CD4-positive, alpha-beta T cell treated with Interleukin-17A for 1 hour (primary cell): ENCODE data around the gene PCDHGC5.

Experiments used
- DNase-seq: peaks from one replicate; pipeline ENCODE4 v3.0.0-alpha.2; 2020

Gene PCDHGC5

DNA sequence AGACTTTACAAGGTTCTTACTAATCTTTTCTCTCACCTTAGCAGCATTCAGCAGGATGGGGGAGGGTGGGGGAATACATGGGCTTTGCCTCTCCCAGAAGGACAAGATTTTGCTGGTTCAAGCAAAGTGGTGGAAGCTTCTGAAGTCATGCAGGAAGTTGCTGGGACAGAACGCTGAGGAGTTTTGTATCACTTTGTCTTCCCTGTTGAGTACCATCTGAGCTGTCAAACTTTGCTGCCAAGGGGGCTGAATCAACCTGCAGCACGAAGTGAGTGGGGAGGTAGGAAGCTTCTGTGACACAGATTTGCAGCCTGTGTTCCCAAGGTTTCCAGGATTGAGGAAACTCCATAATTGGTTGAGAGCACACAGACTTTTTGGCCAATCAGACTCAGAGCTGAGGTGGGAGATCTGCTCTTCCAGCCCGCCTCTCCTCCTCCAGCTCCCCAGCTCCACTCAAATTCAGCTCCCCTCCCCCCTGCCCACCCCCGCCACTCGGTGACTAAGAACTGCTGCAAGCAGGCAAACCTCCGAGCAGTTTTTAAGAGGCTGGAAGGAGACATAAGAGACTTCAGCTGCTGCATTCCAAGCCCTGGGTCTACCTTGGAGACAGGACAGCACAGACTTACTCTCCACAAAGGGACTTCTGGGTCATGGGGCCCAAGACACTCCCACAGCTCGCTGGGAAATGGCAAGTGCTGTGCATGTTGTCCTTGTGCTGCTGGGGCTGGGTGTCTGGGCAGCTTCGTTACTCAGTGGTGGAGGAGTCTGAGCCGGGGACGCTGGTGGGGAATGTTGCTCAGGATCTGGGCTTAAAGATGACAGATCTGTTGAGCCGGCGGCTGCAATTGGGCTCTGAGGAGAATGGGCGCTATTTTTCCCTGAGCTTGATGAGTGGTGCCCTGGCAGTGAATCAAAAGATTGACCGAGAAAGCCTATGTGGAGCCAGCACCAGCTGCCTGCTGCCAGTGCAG lies at the start of gene PCDHGC5:
Gene PCDHGC5, plus strand, starts transcription at position 491 of the 971 bp plus-strand sequence. Its CDS starts 160 bp downstream, at position 651.
- no peak for DNase-seq

DNA sequence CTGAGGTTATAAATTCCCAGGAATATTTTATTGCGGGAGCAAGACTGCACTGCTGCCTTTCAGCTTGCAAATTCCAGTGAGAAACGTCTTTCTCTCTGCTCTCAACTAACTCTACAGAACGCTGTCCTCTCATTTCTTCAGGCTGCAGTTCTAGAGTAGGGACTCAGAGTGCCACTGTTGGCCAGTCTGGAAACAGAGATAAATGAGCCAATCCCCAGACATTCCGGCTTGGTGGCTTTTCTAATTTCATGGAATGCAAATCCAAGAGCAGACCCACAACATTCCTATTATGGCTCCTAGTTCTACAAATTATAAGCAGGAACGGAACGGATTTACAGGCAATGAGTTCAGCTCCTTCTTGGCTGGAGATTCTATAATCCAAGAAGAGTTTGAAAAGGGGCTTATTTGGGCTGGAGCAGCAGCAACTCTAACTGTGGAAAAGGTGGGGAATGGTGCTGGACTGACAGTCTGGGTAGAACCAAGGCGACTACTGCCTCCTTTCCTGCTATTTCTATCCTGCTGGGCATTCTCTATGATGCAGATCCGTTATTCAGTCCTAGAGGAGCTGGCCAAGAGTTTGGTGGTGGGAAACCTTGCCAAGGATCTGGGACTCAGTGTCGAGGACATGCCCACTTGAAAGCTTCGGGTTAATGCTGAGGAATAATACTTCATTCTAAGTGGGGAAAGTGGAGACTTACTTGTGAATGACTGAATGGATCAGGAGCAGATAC lies 49.3 kb upstream of the PCDHGC5 start:
- no peak for DNase-seq

DNA sequence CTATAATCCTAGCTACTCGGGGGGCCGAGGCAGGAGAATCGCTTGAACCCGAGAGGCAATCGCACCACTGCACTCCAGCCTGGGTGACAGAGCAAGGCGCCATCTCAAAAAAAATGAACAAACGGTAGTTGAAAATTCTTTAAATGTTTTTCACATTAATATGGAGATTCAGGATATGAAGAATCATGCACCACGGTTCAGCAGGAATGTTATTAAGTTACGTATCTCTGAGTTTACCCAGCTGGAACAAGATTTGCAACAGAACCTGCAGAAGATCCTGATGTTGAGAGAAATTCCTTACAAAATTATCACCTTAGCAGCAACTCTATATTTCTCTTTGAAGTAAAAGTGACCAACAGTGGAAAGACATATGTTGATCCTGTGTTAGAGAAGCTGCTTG lies 48.5 kb upstream of the PCDHGC5 start:
- DNase-seq, result no peak

DNA sequence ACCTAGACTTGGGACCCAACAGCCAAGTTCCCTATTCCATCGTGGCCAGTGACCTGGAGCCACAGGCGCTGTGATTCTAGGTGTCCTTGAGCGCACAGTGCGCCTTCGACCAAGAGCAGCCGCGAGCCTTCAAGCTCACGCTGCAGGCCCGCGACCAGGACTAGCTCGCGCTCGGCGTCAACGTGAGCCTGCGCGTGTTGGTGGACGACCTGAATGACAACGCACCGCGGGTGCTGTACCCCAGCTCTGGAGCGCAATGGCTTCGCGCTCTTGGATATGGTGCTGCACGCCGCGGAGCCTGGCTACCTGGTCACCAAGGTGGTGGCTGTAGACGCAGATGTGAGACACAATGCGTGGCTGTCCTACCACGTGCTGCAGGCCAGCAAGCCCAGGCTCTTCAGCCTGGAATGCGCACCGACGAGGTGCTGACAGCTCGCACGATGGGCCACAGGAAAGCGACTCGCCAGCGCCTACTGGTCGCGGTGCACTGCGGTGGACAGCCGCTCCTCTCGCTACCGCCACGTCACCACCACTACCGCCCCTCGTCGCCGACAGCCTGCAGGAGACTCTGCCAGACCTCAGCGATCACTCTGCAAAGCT lies 47.2 kb upstream of the PCDHGC5 start:
- DNase-seq, result no peak

DNA sequence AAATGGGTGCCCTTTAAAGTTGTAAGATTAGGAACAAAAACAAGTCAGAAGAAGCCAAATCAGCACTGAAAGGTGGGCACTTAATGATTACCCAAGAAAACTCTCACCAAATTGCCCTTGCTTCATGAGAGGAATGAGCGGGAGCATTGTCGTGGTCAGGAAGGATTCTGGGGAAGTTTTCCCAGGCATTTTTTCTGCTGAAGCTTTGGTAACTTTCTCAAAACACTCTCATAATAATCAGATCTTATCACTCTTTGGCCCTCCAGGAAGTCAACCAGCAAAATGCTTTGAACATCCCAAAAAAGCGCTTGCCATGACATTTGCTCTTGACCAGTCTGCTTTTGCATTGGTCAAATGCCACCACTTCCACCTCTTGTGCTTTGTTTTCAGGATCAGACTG lies 23.5 kb upstream of the PCDHGC5 start:
- DNase-seq, result no peak

DNA sequence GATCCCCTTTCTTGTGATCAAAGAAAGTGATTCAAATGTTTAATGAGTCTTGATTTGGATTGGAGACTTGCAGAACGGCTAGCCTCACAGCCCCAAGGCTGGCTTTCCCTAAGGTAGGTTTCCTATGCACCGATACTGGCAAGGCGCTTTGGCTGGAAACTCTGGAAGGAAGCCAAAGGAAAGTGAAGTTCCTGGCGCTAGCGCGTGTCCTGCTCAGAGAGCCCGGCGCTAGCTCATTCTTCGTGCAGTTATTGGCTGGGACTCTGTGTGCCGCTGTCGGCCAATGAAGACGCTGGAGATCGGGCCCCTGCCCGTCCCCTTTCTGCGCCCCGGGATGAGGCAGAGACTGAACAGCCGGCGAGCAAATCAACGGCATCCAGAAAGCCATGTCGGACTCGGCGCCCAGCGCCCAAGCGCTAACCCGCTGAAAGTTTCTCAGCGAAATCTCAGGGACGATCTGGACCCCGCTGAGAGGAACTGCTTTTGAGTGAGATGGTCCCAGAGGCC lies 13.2 kb upstream of the PCDHGC5 start, which contains the start of gene PCDHGC3:
Gene PCDHGC3, plus strand, starts transcription at position 342 of the 507 bp plus-strand sequence. Its CDS starts 151 bp downstream, at position 493.
- peak; percentile 23 for DNase-seq

DNA sequence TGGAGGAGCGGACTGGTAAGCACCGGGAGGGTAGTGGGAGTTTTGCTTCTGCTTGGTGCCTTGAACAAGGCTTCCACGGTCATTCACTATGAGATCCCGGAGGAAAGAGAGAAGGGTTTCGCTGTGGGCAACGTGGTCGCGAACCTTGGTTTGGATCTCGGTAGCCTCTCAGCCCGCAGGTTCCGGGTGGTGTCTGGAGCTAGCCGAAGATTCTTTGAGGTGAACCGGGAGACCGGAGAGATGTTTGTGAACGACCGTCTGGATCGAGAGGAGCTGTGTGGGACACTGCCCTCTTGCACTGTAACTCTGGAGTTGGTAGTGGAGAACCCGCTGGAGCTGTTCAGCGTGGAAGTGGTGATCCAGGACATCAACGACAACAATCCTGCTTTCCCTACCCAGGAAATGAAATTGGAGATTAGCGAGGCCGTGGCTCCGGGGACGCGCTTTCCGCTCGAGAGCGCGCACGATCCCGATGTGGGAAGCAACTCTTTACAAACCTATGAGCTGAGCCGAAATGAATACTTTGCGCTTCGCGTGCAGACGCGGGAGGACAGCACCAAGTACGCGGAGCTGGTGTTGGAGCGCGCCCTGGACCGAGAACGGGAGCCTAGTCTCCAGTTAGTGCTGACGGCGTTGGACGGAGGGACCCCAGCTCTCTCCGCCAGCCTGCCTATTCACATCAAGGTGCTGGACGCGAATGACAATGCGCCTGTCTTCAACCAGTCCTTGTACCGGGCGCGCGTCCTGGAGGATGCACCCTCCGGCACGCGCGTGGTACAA lies 12.6 kb upstream of the PCDHGC5 start:
- DNase-seq, result no peak

DNA sequence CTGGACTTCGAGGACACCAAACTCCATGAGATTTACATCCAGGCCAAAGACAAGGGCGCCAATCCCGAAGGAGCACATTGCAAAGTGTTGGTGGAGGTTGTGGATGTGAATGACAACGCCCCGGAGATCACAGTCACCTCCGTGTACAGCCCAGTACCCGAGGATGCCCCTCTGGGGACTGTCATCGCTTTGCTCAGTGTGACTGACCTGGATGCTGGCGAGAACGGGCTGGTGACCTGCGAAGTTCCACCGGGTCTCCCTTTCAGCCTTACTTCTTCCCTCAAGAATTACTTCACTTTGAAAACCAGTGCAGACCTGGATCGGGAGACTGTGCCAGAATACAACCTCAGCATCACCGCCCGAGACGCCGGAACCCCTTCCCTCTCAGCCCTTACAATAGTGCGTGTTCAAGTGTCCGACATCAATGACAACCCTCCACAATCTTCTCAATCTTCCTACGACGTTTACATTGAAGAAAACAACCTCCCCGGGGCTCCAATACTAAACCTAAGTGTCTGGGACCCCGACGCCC lies 11.8 kb upstream of the PCDHGC5 start:
- DNase-seq, result no peak

DNA sequence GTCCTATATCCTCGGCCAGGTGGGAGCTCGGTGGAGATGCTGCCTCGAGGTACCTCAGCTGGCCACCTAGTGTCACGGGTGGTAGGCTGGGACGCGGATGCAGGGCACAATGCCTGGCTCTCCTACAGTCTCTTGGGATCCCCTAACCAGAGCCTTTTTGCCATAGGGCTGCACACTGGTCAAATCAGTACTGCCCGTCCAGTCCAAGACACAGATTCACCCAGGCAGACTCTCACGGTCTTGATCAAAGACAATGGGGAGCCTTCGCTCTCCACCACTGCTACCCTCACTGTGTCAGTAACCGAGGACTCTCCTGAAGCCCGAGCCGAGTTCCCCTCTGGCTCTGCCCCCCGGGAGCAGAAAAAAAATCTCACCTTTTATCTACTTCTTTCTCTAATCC lies 11.1 kb upstream of the PCDHGC5 start:
- DNase-seq, result no peak

DNA sequence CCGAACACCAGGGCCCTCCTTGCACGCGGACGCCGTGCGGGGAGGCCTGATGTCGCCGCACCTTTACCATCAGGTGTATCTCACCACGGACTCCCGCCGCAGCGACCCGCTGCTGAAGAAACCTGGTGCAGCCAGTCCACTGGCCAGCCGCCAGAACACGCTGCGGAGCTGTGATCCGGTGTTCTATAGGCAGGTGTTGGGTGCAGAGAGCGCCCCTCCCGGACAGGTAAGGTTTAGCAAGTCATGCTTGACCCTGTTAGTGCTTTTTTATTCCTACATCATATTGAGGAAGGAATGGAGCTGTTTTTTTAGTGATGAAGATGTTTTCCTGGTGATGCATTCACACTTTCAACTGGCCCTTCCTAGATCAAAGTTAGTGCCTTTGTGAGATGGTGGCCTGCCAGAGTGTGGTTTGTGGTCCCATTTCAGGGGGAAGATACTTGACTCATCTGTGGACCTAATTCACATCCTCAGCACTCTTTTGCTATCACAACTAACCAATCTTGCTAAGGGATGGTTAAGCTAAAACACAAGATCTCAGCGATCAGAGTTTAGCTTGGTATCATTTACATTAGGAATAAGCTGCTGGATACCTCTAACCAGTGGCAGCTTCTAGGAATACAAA lies 10.4 kb upstream of the PCDHGC5 start:
- no peak for DNase-seq

DNA sequence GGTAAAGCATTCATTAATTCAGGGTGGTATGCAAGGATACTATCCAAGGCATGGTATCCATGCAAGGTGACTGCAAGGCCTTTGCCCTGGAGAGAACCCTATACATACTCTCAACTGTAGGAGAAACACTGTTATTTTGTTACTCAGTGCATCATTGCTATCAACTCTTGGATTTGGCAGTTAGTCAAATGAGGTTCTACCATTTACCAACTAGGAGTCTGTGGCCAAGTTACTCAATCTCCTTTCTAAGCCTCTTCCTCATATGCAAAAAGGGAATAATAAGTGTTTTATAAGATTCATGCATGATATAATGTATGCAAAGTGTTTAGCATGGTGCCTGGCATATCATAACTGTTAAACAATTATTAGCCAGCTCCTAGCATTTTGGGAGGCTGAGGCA lies 9.1 kb upstream of the PCDHGC5 start:
- no peak for DNase-seq

DNA sequence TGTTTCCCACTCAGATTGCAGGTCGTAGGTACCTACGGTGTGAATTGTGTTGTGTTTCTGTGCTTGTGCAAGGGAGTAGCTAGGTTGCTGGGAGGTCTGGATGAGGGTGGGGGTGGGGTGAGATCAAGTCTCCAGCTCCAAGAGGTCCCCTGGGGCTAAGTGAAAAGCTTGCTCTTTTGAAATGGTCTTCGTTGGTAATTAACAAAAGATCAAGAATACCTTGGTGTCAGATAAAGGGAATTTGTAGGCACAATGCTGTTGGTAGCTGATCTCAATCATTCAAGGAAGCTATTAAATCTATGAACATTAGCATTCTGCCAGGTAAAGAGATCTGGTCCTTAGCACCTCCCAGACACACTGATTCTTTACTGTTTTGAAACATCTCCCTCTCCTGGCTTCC lies 5.0 kb upstream of the PCDHGC5 start:
- DNase-seq, result no peak

DNA sequence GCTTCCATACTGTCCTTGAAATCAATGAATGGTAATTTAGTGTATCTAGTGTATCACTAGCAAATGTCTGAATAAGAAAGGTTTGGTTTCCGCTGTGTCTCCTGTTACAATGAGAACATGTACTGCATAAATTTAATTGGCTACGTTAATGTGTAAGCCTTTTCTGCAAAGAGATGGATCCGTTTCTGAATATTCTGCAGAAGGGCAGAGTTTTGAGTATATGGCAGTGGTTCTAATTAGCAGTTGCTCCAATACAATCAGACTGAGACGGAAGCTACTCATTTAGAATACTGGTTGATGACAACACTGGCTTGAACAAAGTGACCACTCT lies 4.6 kb upstream of the PCDHGC5 start:
- no peak for DNase-seq

DNA sequence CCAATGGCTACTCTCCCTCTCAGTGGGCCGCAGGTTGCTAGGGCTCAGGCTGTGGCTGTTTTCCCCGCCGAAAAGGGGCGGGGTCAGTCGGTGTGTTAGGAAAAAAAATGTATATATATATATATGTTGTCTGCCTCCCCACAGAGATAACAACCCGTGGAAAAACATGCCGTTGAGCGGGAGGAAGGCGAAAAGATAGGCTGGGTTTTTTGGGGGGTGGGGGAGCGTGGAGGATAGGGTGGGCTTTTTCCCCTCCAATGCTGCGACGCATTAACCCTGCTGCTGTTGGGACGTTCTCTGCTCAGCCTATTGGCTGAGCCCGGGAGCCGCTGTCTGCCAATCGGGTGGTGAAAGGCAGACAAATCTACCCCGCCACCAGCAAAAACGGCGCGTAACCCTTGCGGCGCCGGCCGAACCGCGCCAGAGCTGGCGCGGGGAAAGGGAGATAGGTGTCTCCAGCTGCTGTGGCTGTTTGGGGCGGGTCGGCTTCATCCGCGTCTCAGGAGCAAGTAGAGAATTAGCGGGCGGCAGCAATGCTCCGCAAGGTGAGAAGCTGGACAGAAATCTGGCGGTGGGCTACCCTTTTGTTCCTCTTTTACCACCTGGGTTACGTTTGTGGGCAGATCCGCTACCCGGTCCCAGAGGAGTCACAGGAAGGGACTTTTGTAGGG lies 4.1 kb upstream of the PCDHGC5 start, which contains the start of gene PCDHGC4:
Gene PCDHGC4, plus strand, starts transcription at position 390 of the 671 bp plus-strand sequence. Its CDS starts 144 bp downstream, at position 534.
- no peak for DNase-seq

DNA sequence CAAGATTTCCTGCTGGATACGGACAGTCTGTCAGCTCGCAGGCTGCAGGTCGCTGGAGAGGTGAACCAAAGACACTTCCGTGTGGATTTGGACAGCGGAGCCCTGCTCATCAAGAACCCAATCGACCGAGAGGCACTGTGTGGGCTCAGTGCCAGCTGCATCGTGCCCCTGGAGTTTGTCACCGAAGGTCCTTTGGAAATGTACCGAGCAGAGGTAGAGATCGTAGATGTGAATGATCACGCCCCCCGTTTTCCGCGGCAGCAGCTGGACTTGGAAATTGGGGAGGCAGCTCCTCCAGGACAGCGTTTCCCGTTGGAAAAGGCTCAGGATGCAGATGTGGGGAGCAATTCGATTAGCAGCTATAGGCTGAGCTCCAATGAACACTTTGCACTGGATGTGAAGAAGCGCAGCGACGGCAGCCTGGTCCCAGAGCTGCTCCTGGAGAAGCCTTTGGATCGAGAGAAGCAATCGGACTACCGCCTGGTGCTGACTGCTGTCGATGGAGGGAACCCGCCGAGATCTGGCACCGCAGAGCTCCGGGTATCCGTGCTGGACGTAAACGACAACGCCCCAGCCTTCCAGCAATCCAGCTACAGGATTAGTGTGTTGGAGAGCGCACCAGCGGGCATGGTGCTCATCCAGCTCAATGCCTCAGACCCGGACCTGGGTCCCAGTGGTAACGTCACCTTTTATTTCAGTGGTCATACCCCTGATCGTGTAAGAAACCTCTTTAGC lies 3.4 kb upstream of the PCDHGC5 start:
- DNase-seq, result no peak

DNA sequence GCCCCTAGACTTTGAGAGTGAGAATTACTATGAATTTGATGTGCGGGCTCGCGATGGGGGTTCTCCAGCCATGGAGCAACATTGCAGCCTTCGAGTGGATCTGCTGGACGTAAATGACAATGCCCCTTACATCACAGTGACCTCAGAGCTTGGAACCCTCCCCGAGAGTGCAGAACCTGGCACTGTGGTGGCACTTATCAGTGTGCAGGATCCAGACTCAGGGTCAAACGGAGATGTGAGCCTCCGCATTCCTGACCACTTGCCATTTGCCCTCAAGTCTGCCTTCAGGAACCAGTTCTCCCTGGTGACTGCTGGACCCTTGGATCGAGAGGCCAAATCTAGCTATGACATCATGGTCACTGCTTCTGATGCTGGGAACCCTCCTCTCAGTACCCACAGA lies 2.8 kb upstream of the PCDHGC5 start:
- no peak for DNase-seq

DNA sequence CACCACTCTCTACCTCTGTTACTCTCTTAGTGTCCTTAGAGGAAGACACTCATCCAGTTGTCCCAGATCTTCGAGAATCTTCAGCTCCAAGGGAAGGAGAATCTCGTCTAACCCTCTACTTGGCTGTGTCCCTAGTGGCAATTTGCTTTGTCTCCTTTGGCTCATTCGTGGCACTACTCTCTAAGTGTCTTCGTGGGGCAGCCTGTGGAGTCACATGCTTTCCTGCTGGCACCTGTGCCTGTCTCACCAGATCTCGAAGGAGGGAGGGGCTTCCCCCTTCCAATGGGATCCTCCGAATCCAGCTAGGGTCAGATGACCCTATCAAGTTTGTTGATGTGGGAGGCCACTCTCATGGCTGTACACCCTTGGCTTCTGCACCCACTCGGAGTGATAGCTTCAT lies 1.8 kb upstream of the PCDHGC5 start:
- no peak for DNase-seq

DNA sequence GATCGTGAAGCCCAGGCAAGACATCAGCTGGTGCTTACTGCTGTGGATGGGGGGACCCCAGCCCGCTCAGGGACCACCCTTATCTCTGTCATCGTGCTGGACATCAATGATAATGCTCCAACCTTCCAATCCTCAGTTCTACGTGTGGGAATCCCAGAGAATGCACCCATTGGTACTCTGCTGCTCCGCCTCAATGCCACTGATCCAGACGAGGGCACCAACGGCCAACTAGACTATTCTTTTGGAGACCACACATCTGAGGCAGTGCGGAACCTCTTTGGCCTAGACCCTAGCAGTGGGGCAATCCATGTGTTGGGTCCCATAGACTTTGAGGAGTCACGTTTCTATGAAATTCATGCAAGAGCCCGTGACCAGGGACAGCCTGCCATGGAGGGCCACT lies 960 bp downstream of the PCDHGC5 start:
- DNase-seq, result no peak

DNA sequence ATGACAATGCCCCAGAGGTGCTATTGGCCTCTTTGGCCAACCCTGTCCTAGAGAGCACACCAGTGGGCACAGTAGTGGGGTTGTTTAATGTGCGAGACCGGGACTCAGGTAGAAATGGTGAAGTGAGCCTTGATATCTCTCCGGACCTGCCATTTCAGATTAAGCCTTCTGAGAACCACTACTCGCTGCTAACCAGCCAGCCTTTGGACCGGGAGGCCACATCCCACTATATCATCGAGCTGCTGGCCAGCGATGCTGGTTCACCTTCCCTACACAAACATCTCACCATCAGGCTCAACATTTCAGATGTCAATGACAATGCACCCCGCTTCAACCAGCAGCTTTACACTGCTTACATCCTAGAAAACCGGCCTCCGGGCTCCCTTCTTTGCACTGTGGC lies 1.4 kb downstream of the PCDHGC5 start:
- no peak for DNase-seq

DNA sequence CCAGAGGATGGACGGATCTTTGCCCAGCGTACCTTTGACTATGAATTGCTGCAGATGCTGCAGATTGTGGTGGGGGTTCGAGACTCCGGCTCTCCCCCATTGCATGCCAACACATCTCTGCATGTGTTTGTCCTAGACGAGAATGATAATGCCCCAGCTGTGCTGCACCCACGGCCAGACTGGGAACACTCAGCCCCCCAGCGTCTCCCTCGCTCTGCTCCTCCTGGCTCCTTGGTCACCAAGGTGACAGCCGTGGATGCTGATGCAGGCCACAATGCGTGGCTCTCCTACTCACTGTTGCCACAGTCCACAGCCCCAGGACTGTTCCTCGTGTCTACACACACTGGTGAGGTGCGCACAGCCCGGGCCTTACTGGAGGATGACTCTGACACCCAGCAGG lies 1.9 kb downstream of the PCDHGC5 start:
- DNase-seq, result no peak
